ENCODE measurements around the gene PPFIA1. TPM values are rescaled to one million over a fixed set of nuclear protein-coding genes. Genes with fewer than 3 reads are reported as not detected.

Gene PPFIA1
- 10 to 100 TPM; 43.7 to 82.8 (median 69.3) TPM for total RNA-seq

GRCh38 chr11:70270104-70270876 is at the start of gene PPFIA1:
TSS of gene PPFIA1 (plus strand) at chr11:70270690. CDS start at chr11:70272173, 1,483 bp downstream.
- 0 to 3% methylated on average over 7 to 10 of the region's 99 CpGs for WGBS, 2 donors

GRCh38 chr11:70220920-70221319 is 49.6 kb upstream of the PPFIA1 start:
- WGBS, 2 donors, result 76 to 88% methylated on average over 1 of the region's 1 CpG
- H3K4me1 ChIP-seq, result peaks cover 0 to 5% (median 0%) of the 10 kb centered on the region in 4 donors
- no peak for DNase-seq (ENCODE audit: low spot score in 2 of 2)
- no peak overlapping the region for H3K27ac ChIP-seq
- no peaks in the 10 kb centered on the region for H3K9me3 ChIP-seq
- H3K27me3 ChIP-seq, result no peaks in the 10 kb centered on the region
- no peak for TF ChIP-seq POLR2A (IDR thresholded peaks at IDR 0.05)
- no peak for TF ChIP-seq EP300 (IDR thresholded peaks at IDR 0.05)
- no peak for TF ChIP-seq CTCF (IDR thresholded peaks at IDR 0.05)
- no peaks in the 10 kb centered on the region for H3K36me3 ChIP-seq
- H3K4me3 ChIP-seq, result no peak overlapping the region

More at GRCh38 chr11:70270104-70270876, at the start of gene PPFIA1:
- DNase-seq (ENCODE audit: low spot score in 2 of 2), result peak; percentile 85 to 91
- peak within 1 kb of the TSS; percentile 76 to 91 (median 86) for H3K27ac ChIP-seq
- TF ChIP-seq POLR2A (IDR thresholded peaks at IDR 0.05), result peak; percentile 90 to 95
- peak in 2 of 5 experiments; percentile 39 to 47 for TF ChIP-seq CTCF (IDR thresholded peaks at IDR 0.05)
- peak; percentile 56 to 71 for TF ChIP-seq EP300 (IDR thresholded peaks at IDR 0.05)
- peaks cover 0 to 24% (median 0%) of the 10 kb centered on the region in 3 donors for H3K36me3 ChIP-seq
- peak within 1 kb of the TSS; percentile 66 to 98 (median 94) for H3K4me3 ChIP-seq
- no peaks in the 10 kb centered on the region for H3K27me3 ChIP-seq
- H3K9me3 ChIP-seq, result no peaks in the 10 kb centered on the region
- H3K4me1 ChIP-seq, result peaks cover 0 to 32% (median 17%) of the 10 kb centered on the region in 4 donors

- H3K4me1 ChIP-seq, result peaks cover 0 to 10% (median 0%) of the 10 kb centered on the region in 4 donors
- no peaks in the 10 kb centered on the region for H3K36me3 ChIP-seq
- H3K27me3 ChIP-seq, result no peaks in the 10 kb centered on the region
- WGBS, 2 donors, result 47 to 54% methylated on average over 8 of the region's 8 CpGs
- H3K4me3 ChIP-seq, result no peak overlapping the region
- H3K27ac ChIP-seq, result peak overlapping the region in 1 of 4 donors; percentile 55
- TF ChIP-seq POLR2A (IDR thresholded peaks at IDR 0.05), result no peak
- TF ChIP-seq EP300 (IDR thresholded peaks at IDR 0.05), result no peak
- TF ChIP-seq CTCF (IDR thresholded peaks at IDR 0.05), result no peak
- peak in 1 of 2 donors; percentile 27 for DNase-seq (ENCODE audit: low spot score in 2 of 2)
- H3K9me3 ChIP-seq, result no peaks in the 10 kb centered on the region
These were observed 44.8 kb upstream of the PPFIA1 start for GRCh38 chr11:70225681-70226177.

GRCh38 chr11:70226183-70226582 is 44.3 kb upstream of the PPFIA1 start:
- Histone ChIP-seq H3K27me3 (no peaks in the 10 kb centered on the region), H3K4me3 (no peak overlapping the region), H3K36me3 (no peaks in the 10 kb centered on the region), H3K27ac (peak overlapping the region in 1 of 4 donors; percentile 55), H3K4me1 (peaks cover 0 to 10% (median 0%) of the 10 kb centered on the region in 4 donors), H3K9me3 (no peaks in the 10 kb centered on the region)
- no peak for TF ChIP-seq CTCF (IDR thresholded peaks at IDR 0.05)
- TF ChIP-seq POLR2A (IDR thresholded peaks at IDR 0.05), result no peak
- no peak for TF ChIP-seq EP300 (IDR thresholded peaks at IDR 0.05)
- no peak for DNase-seq (ENCODE audit: low spot score in 2 of 2)
- 59 to 88% methylated on average over 3 of the region's 3 CpGs for WGBS, 2 donors

DNA sequence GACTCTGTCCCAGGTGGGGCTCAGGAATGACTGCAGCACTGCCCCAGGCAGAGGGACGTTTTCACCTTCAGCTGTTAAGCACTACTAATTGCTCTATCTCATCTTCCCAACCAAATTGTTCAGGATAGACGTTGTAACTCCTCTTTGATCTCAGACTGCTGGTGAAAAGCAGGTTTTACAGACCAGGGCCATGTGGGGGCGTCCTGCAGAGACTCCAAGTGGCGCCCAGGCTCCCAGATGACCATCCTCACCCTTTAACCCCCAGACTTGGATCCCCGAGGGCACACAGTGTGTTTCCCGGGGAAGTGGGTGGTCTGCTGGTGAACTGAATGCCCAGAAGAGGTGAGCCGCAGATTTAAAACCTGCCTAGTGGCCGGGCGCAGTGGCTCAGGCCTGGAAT is 43.5 kb upstream of the PPFIA1 start:
- peaks cover 0 to 10% (median 0%) of the 10 kb centered on the region in 4 donors for H3K4me1 ChIP-seq
- no peaks in the 10 kb centered on the region for H3K27me3 ChIP-seq
- no peak for DNase-seq (ENCODE audit: low spot score in 2 of 2)
- peak overlapping the region in 1 of 4 donors; percentile 55 for H3K27ac ChIP-seq
- H3K9me3 ChIP-seq, result no peaks in the 10 kb centered on the region
- TF ChIP-seq EP300 (IDR thresholded peaks at IDR 0.05) (no peak), POLR2A (IDR thresholded peaks at IDR 0.05) (no peak), CTCF (IDR thresholded peaks at IDR 0.05) (no peak)
- 48 to 54% methylated on average over 9 of the region's 9 CpGs for WGBS, 2 donors
- no peak overlapping the region for H3K4me3 ChIP-seq
- H3K36me3 ChIP-seq, result no peaks in the 10 kb centered on the region
